Omental fat pad (tissue), 4 donors: ENCODE data around the gene SLC25A36. TPM values are rescaled to one million over a fixed set of nuclear protein-coding genes. Genes with fewer than 3 reads are reported as not detected.

ENCODE experiments used
- ATAC-seq: fragments of 150-250 bp; one replicate; pipeline ENCODE4 v1.9.1; 2016; ENCODE audit warnings: mild to moderate bottlenecking, moderate library complexity; ENCODE audit not compliant: low FRiP score
- DNase-seq: peaks from one replicate; pipeline ENCODE4 v3.0.0-alpha.2; 2019; ENCODE audit warnings: low spot score
- CTCF ChIP-seq, 3 donors: fragments of 450-650 bp; IDR thresholded peaks; one replicate each; pipeline ENCODE4 v1.5.1; 2016 to 2017; ENCODE audit warnings: antibody characterized with exemption in 3 of 3, mild to moderate bottlenecking in 3 of 3, moderate library complexity in 2 of 3
- total RNA-seq, 4 donors: library from RNA; depleted of rRNA; stranded (reverse); fragments of >200 nt; gene quantifications; one replicate each; pipeline ENCODE4 v1.1.0, GENCODE V29; 2016

Gene SLC25A36
- total RNA-seq, 4 donors from 2014 or later: 50.9 to 77.9 (median 55.4) TPM

- TF ChIP-seq CTCF (IDR thresholded peaks at IDR 0.05): no peak
- ATAC-seq (no peak), DNase-seq (no peak)
These were observed 25.0 kb upstream of the SLC25A36 start for GRCh38 chr3:140916603-140917002.

GRCh38 chr3:140917772-140918171, 23.9 kb upstream of the SLC25A36 start:
- TF ChIP-seq CTCF (IDR thresholded peaks at IDR 0.05): no peak
- DNase-seq: no peak

GRCh38 chr3:140920029-140920428, 21.6 kb upstream of the SLC25A36 start:
- no peak for ATAC-seq
- TF ChIP-seq CTCF (IDR thresholded peaks at IDR 0.05): no peak
- DNase-seq: no peak

More at GRCh38 chr3:140917772-140918171, 23.9 kb upstream of the SLC25A36 start:
- no peak for ATAC-seq

- DNase-seq (no peak), ATAC-seq (no peak)
- TF ChIP-seq CTCF (IDR thresholded peaks at IDR 0.05): no peak
These were observed 19.0 kb upstream of the SLC25A36 start for GRCh38 chr3:140922634-140923033.

GRCh38 chr3:140924097-140924873, 17.4 kb upstream of the SLC25A36 start:
- DNase-seq (no peak), ATAC-seq (no peak)
- TF ChIP-seq CTCF (IDR thresholded peaks at IDR 0.05): no peak

- no peak for TF ChIP-seq CTCF (IDR thresholded peaks at IDR 0.05)
- DNase-seq: no peak
- no peak for ATAC-seq
These were observed 14.2 kb upstream of the SLC25A36 start for GRCh38 chr3:140927279-140928069.
